ENCODE data around the gene LMO1.

DNA sequence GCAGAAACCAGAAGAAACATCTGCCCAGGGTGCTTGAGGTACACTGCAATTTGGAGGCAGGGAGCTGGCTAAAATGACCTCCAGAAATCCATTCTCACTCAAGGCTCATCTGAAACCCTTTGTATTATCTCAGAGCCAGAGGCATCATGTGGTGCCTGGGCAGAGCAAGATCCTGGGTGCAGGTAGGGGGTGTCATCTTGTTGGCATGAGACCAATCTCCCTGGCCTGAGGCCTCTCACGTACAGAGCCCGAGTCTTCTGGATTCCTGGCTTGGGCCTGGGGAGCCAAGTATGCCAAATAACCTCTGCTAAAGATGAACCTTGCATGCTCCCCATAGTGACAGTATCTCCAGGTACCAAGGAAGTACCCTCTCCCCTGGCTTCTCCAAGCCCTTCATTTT is 2.4 kb downstream of the LMO1 start:
- TF ChIP-seq POLR2B (IDR thresholded peaks at IDR 0.05; ENCODE audit: low read depth, partially characterized antibody) = no peak
- no peak for TF ChIP-seq CBX8 (IDR thresholded peaks at IDR 0.05; ENCODE audit: borderline replicate concordance, extremely low read depth, low read depth, low read length, poor library complexity, severe bottlenecking)
- TF ChIP-seq EZH2 (IDR thresholded peaks at IDR 0.05; ENCODE audit: borderline replicate concordance, low read depth, low read length) = no peak
- no peak for TF ChIP-seq FOSL1 (tag; conservative IDR thresholded peaks at IDR 0.05)
- TF ChIP-seq STAT5A (IDR thresholded peaks at IDR 0.05; ENCODE audit: borderline replicate concordance, low read length) = no peak
- TF ChIP-seq ZC3H8 (IDR thresholded peaks at IDR 0.05) = no peak
